ENCODE measurements around the gene LRRK1.

GRCh38 chr15:101027920-101028319, 108.8 kb downstream of the LRRK1 start:
- no peak for TF ChIP-seq TAF1 (IDR thresholded peaks at IDR 0.05; ENCODE audit: borderline replicate concordance, insufficient read depth, low read length)
- TF ChIP-seq REST (IDR thresholded peaks at IDR 0.05; ENCODE audit: insufficient read depth in 1 of 2, low read depth in 2 of 2, low read length in 2 of 2) = no peak
- TF ChIP-seq SIN3A (IDR thresholded peaks at IDR 0.05; ENCODE audit: borderline replicate concordance, insufficient read depth, low read length) = no peak
- no peak for TF ChIP-seq POLR2AphosphoS5 (IDR thresholded peaks at IDR 0.05; ENCODE audit: low read depth, low read length)
